ENCODE data around the gene MAP4K1.

DNA sequence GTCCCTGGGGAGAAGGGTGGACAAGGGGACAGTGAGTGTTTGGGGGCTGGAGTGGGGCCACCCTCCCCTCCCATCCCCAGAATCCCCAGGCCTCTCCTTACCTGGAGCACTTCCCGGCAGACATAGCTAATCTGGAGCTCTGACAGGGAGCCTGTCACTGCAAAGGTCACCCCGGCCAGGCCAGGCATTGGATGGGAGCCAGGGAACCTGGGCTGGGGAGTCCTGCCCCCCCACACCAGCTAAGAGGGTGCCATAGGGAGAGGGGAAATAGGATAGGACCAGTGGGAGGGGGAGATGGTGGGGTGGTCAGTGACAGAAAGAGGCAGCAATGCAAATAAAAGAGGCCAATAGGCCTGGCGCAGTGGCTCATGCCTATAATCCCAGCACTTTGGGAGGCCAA, 3.5 kb downstream of the MAP4K1 start:
- no peak for TF ChIP-seq POLR2AphosphoS5 (IDR thresholded peaks at IDR 0.05; ENCODE audit: low read depth, low read length)
- TF ChIP-seq TAF1 (IDR thresholded peaks at IDR 0.05; ENCODE audit: borderline replicate concordance, insufficient read depth, low read length): no peak
- no peak for TF ChIP-seq SIN3A (IDR thresholded peaks at IDR 0.05; ENCODE audit: borderline replicate concordance, insufficient read depth, low read length)
- TF ChIP-seq REST (IDR thresholded peaks at IDR 0.05; ENCODE audit: insufficient read depth in 1 of 2, low read depth in 2 of 2, low read length in 2 of 2): no peak
- TF ChIP-seq FOXP2 (optimal IDR thresholded peaks at IDR 0.05; ENCODE audit: borderline replicate concordance, extremely low read depth, extremely low read length, insufficient read depth): no peak

Data from PFSK-1 (cell line).